ENCODE results near the gene PRKCD.
A peak's percentile ranks its signal among the peaks of the same experiment; 100 is the strongest.

PRKCD gene

DNA sequence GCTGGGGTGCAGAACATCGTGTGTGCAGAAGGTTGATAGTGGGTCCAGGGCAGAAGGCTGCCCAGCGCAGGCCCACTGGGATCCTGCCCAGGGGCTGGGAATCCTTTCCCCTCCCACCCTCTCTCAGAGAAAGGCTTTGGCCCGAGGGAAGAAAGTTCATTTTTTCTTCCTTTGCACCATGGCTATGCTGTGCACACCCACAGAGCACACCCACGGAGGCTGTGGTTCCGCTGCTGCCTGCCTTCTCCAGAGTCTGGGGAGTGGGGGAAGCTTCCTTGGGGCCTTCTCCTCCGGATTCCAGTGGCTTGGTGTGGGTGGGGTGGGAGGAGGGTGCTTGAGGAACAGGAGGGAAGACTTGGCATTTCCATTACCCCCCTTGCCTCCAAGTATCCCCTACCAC lies 7.0 kb upstream of the PRKCD start:
- H3K4me1 ChIP-seq (ENCODE audit: control insufficient read depth in 5 of 5, insufficient read depth in 5 of 5, low read length in 5 of 5), result peaks cover 9 to 92% (median 74%) of the 10 kb centered on the region in 5 donors
- no peaks in the 10 kb centered on the region for H3K9me3 ChIP-seq (ENCODE audit: control insufficient read depth in 5 of 5, low read length in 5 of 5)
- H3K27me3 ChIP-seq (ENCODE audit: control insufficient read depth in 5 of 5, insufficient read depth in 4 of 5, low read length in 5 of 5), result no peaks in the 10 kb centered on the region
- no peak overlapping the region for H3K4me3 ChIP-seq (ENCODE audit: low read depth in 1 of 5, low read length in 5 of 5)
- no peaks in the 10 kb centered on the region for H3K36me3 ChIP-seq (ENCODE audit: control insufficient read depth in 5 of 5, insufficient read depth in 5 of 5, low read length in 5 of 5)
- H3K27ac ChIP-seq (ENCODE audit: low read depth, low read length), result peak overlapping the region; percentile 86
- peak overlapping the region in 3 of 5 donors; percentile 13 to 44 (median 38) for H3K9ac ChIP-seq (ENCODE audit: low read length in 5 of 5)

DNA sequence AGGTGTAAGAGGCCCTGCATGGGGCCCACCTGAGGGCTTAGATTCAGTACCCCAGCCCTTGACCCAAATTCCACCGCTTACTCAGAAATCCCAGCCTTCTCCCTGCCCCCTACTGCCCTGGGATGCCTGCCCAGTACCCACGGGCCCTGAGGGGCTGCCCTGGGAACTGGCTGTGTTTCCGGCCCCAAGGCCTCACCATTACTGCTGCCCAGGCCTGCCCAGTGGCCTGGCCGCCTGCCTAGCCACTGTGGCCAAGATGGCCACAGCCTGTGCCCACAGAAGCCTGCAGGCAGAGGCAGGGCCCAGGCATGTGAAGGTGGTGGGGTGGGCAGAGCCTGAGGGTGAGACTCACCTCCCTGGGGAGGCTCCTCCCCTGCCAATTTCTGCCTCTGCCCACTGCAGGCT lies 6.1 kb upstream of the PRKCD start:
- H3K27ac ChIP-seq (ENCODE audit: low read depth, low read length), result peak overlapping the region; percentile 86
- H3K9ac ChIP-seq (ENCODE audit: low read length in 5 of 5), result peak overlapping the region in 2 of 5 donors; percentile 26 to 31
- H3K27me3 ChIP-seq (ENCODE audit: control insufficient read depth in 5 of 5, insufficient read depth in 4 of 5, low read length in 5 of 5), result no peaks in the 10 kb centered on the region
- H3K36me3 ChIP-seq (ENCODE audit: control insufficient read depth in 5 of 5, insufficient read depth in 5 of 5, low read length in 5 of 5), result no peaks in the 10 kb centered on the region
- peaks cover 15 to 92% (median 79%) of the 10 kb centered on the region in 5 donors for H3K4me1 ChIP-seq (ENCODE audit: control insufficient read depth in 5 of 5, insufficient read depth in 5 of 5, low read length in 5 of 5)
- H3K9me3 ChIP-seq (ENCODE audit: control insufficient read depth in 5 of 5, low read length in 5 of 5), result no peaks in the 10 kb centered on the region
- no peak overlapping the region for H3K4me3 ChIP-seq (ENCODE audit: low read depth in 1 of 5, low read length in 5 of 5)

GRCh38 chr3:53155760-53156159 lies 5.2 kb upstream of the PRKCD start:
- Histone ChIP-seq H3K9ac (ENCODE audit: low read length in 5 of 5) (peak overlapping the region in 1 of 5 donors; percentile 14), H3K4me3 (ENCODE audit: low read depth in 1 of 5, low read length in 5 of 5) (peak overlapping the region in 1 of 5 donors; percentile 14), H3K27me3 (ENCODE audit: control insufficient read depth in 5 of 5, insufficient read depth in 4 of 5, low read length in 5 of 5) (no peaks in the 10 kb centered on the region), H3K9me3 (ENCODE audit: control insufficient read depth in 5 of 5, low read length in 5 of 5) (no peaks in the 10 kb centered on the region), H3K27ac (ENCODE audit: low read depth, low read length) (peak overlapping the region; percentile 32), H3K36me3 (ENCODE audit: control insufficient read depth in 5 of 5, insufficient read depth in 5 of 5, low read length in 5 of 5) (no peaks in the 10 kb centered on the region), H3K4me1 (ENCODE audit: control insufficient read depth in 5 of 5, insufficient read depth in 5 of 5, low read length in 5 of 5) (peaks cover 20 to 90% (median 78%) of the 10 kb centered on the region in 5 donors)

GRCh38 chr3:53156368-53156834 lies 4.6 kb upstream of the PRKCD start:
- Histone ChIP-seq H3K36me3 (ENCODE audit: control insufficient read depth in 5 of 5, insufficient read depth in 5 of 5, low read length in 5 of 5) (no peaks in the 10 kb centered on the region), H3K9me3 (ENCODE audit: control insufficient read depth in 5 of 5, low read length in 5 of 5) (no peaks in the 10 kb centered on the region), H3K4me1 (ENCODE audit: control insufficient read depth in 5 of 5, insufficient read depth in 5 of 5, low read length in 5 of 5) (peaks cover 20 to 84% (median 73%) of the 10 kb centered on the region in 5 donors), H3K9ac (ENCODE audit: low read length in 5 of 5) (no peak overlapping the region), H3K4me3 (ENCODE audit: low read depth in 1 of 5, low read length in 5 of 5) (no peak overlapping the region), H3K27me3 (ENCODE audit: control insufficient read depth in 5 of 5, insufficient read depth in 4 of 5, low read length in 5 of 5) (no peaks in the 10 kb centered on the region), H3K27ac (ENCODE audit: low read depth, low read length) (no peak overlapping the region)

GRCh38 chr3:53157974-53158580 lies 2.9 kb upstream of the PRKCD start:
- peak overlapping the region; percentile 90 for H3K27ac ChIP-seq (ENCODE audit: low read depth, low read length)

GRCh38 chr3:53158765-53159155 lies 2.2 kb upstream of the PRKCD start:
- H3K9ac ChIP-seq (ENCODE audit: low read length in 5 of 5), result peak overlapping the region in 1 of 5 donors; percentile 21
- no peaks in the 10 kb centered on the region for H3K9me3 ChIP-seq (ENCODE audit: control insufficient read depth in 5 of 5, low read length in 5 of 5)
- H3K4me1 ChIP-seq (ENCODE audit: control insufficient read depth in 5 of 5, insufficient read depth in 5 of 5, low read length in 5 of 5), result peaks cover 22 to 83% (median 73%) of the 10 kb centered on the region in 5 donors
- H3K27me3 ChIP-seq (ENCODE audit: control insufficient read depth in 5 of 5, insufficient read depth in 4 of 5, low read length in 5 of 5), result no peaks in the 10 kb centered on the region
- peak overlapping the region; percentile 90 for H3K27ac ChIP-seq (ENCODE audit: low read depth, low read length)
- H3K4me3 ChIP-seq (ENCODE audit: low read depth in 1 of 5, low read length in 5 of 5), result no peak overlapping the region
- no peaks in the 10 kb centered on the region for H3K36me3 ChIP-seq (ENCODE audit: control insufficient read depth in 5 of 5, insufficient read depth in 5 of 5, low read length in 5 of 5)

More at GRCh38 chr3:53157974-53158580, 2.9 kb upstream of the PRKCD start:
- Histone ChIP-seq H3K9me3 (ENCODE audit: control insufficient read depth in 5 of 5, low read length in 5 of 5) (no peaks in the 10 kb centered on the region), H3K27me3 (ENCODE audit: control insufficient read depth in 5 of 5, insufficient read depth in 4 of 5, low read length in 5 of 5) (no peaks in the 10 kb centered on the region), H3K4me1 (ENCODE audit: control insufficient read depth in 5 of 5, insufficient read depth in 5 of 5, low read length in 5 of 5) (peaks cover 21 to 83% (median 71%) of the 10 kb centered on the region in 5 donors), H3K36me3 (ENCODE audit: control insufficient read depth in 5 of 5, insufficient read depth in 5 of 5, low read length in 5 of 5) (no peaks in the 10 kb centered on the region), H3K9ac (ENCODE audit: low read length in 5 of 5) (no peak overlapping the region), H3K4me3 (ENCODE audit: low read depth in 1 of 5, low read length in 5 of 5) (no peak overlapping the region)

- peaks cover 22 to 83% (median 72%) of the 10 kb centered on the region in 5 donors for H3K4me1 ChIP-seq (ENCODE audit: control insufficient read depth in 5 of 5, insufficient read depth in 5 of 5, low read length in 5 of 5)
- H3K9me3 ChIP-seq (ENCODE audit: control insufficient read depth in 5 of 5, low read length in 5 of 5), result no peaks in the 10 kb centered on the region
- peak overlapping the region; percentile 90 for H3K27ac ChIP-seq (ENCODE audit: low read depth, low read length)
- H3K4me3 ChIP-seq (ENCODE audit: low read depth in 1 of 5, low read length in 5 of 5), result peak overlapping the region in 2 of 5 donors; percentile 4 to 86
- peak overlapping the region in 2 of 5 donors; percentile 68 to 77 for H3K9ac ChIP-seq (ENCODE audit: low read length in 5 of 5)
- H3K36me3 ChIP-seq (ENCODE audit: control insufficient read depth in 5 of 5, insufficient read depth in 5 of 5, low read length in 5 of 5), result no peaks in the 10 kb centered on the region
- H3K27me3 ChIP-seq (ENCODE audit: control insufficient read depth in 5 of 5, insufficient read depth in 4 of 5, low read length in 5 of 5), result no peaks in the 10 kb centered on the region
Observed at GRCh38 chr3:53159156-53160060, 1.6 kb upstream of the PRKCD start.

DNA sequence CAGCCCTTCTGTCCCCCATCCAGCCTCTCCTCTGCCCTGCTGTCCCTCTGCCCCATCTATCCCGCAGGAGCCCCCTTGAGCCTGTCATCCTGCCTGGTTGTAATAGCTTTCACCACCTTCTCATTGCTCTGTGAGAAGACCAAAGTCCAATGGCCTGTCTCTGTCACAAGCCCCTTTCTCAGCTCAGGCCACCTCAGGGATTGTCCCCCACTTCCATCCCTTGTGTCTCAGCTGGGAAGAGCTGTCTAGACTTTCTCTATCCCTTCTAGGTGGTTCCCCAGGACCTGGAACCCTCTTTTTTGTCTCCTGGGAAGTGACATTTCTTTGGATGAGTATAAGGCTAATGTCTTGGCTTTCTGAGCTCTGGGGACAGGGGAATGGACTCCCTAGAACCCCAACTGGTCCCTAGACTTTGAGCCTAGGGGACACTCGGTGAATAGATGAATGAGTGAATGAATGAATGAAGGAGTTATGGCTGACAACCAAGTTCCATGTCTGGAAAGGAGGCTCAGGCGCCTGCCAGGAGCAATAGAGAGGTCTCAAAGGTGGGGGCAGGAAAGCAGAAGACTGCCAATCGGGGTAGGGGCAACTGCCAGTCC lies 849 bp upstream of the PRKCD start:
- H3K9me3 ChIP-seq (ENCODE audit: control insufficient read depth in 5 of 5, low read length in 5 of 5), result no peaks in the 10 kb centered on the region
- peaks cover 0 to 6% (median 3%) of the 10 kb centered on the region in 5 donors for H3K36me3 ChIP-seq (ENCODE audit: control insufficient read depth in 5 of 5, insufficient read depth in 5 of 5, low read length in 5 of 5)
- peak overlapping the region; percentile 68 to 87 (median 74) for H3K4me3 ChIP-seq (ENCODE audit: low read depth in 1 of 5, low read length in 5 of 5)
- no peaks in the 10 kb centered on the region for H3K27me3 ChIP-seq (ENCODE audit: control insufficient read depth in 5 of 5, insufficient read depth in 4 of 5, low read length in 5 of 5)
- peaks cover 22 to 83% (median 75%) of the 10 kb centered on the region in 5 donors for H3K4me1 ChIP-seq (ENCODE audit: control insufficient read depth in 5 of 5, insufficient read depth in 5 of 5, low read length in 5 of 5)
- peak overlapping the region; percentile 68 to 77 (median 72) for H3K9ac ChIP-seq (ENCODE audit: low read length in 5 of 5)
- peak overlapping the region; percentile 90 for H3K27ac ChIP-seq (ENCODE audit: low read depth, low read length)

GRCh38 chr3:53161450-53161819 lies 426 bp downstream of the PRKCD start:
- Histone ChIP-seq H3K36me3 (ENCODE audit: control insufficient read depth in 5 of 5, insufficient read depth in 5 of 5, low read length in 5 of 5) (peaks cover 0 to 18% (median 4%) of the 10 kb centered on the region in 5 donors), H3K4me3 (ENCODE audit: low read depth in 1 of 5, low read length in 5 of 5) (peak overlapping the region in 4 of 5 donors; percentile 74 to 87 (median 80)), H3K27ac (ENCODE audit: low read depth, low read length) (peak overlapping the region; percentile 78), H3K27me3 (ENCODE audit: control insufficient read depth in 5 of 5, insufficient read depth in 4 of 5, low read length in 5 of 5) (no peaks in the 10 kb centered on the region), H3K9ac (ENCODE audit: low read length in 5 of 5) (peak overlapping the region in 4 of 5 donors; percentile 87 to 98 (median 95)), H3K4me1 (ENCODE audit: control insufficient read depth in 5 of 5, insufficient read depth in 5 of 5, low read length in 5 of 5) (peaks cover 25 to 83% (median 75%) of the 10 kb centered on the region in 5 donors), H3K9me3 (ENCODE audit: control insufficient read depth in 5 of 5, low read length in 5 of 5) (no peaks in the 10 kb centered on the region)
